H1 (cell line): ENCODE measurements around the gene PPARA. TPM values are rescaled to one million over a fixed set of nuclear protein-coding genes. Genes with fewer than 3 reads are reported as not detected.

ENCODE experiments used
- CTCF ChIA-PET: fragments of 300-600 bp; sonication (Branson Sonifier 250); formaldehyde crosslinking; loops from one replicate; lab custom pipeline; 2021; ENCODE audit not compliant: partially characterized antibody; lab: Charles Lee
- POLR2A ChIA-PET: fragments of 300-600 bp; sonication (Branson Sonifier 250); formaldehyde crosslinking; loops from one replicate; lab custom pipeline; 2021; ENCODE audit warnings: inconsistent platforms; ENCODE audit not compliant: partially characterized antibody; lab: Charles Lee
- DNase-seq, 2 experiments: peaks; one replicate each; pipeline versions ENCODE4 v3.0.0 to v3.0.0-alpha.2; 2010 to 2022; ENCODE audit warnings: low spot score in 2 of 2, low read depth in 1 of 2, mixed read lengths in 1 of 2
- FAIRE-seq: peaks from 2 replicates; lab custom pipeline; 2011; peaks lifted over from hg19 to GRCh38; lab: Jason Lieb, UNC
- H2AFZ ChIP-seq: 2 replicates; pipeline ENCODE4 v1.8.1; 2012; ENCODE audit warnings: low read length, inconsistent platforms
- H2AK5ac ChIP-seq: 2 replicates; pipeline ENCODE4 v1.6.1; 2013; ENCODE audit warnings: low read depth, low read length
- H2BK120ac ChIP-seq: replicated peaks from 2 replicates; pipeline ENCODE3; 2013; ENCODE audit warnings: low read depth, low read length, inconsistent platforms
- H2BK12ac ChIP-seq: 2 replicates; pipeline ENCODE4 v1.6.1; 2013; ENCODE audit warnings: low read depth, low read length
- H2BK15ac ChIP-seq: 2 replicates; pipeline ENCODE4 v1.6.1; 2013; ENCODE audit warnings: low read length
- H2BK20ac ChIP-seq: 2 replicates; pipeline ENCODE4 v1.6.1; 2013; ENCODE audit warnings: low read length
- H2BK5ac ChIP-seq: 2 replicates; pipeline ENCODE4 v1.6.1; 2013; ENCODE audit warnings: low read depth, low read length
- H3K14ac ChIP-seq: 2 replicates; pipeline ENCODE4 v1.6.1; 2013; ENCODE audit warnings: inconsistent platforms; ENCODE audit not compliant: insufficient read length
- H3K18ac ChIP-seq: 2 replicates; pipeline ENCODE4 v1.6.1; 2013; ENCODE audit warnings: low read length; ENCODE audit errors: extremely low read depth
- H3K23ac ChIP-seq: 2 replicates; pipeline ENCODE4 v1.6.1; 2013; ENCODE audit warnings: inconsistent platforms; ENCODE audit not compliant: insufficient read length
- H3K23me2 ChIP-seq: 2 replicates; pipeline ENCODE4 v1.6.1; 2013; ENCODE audit warnings: low read depth, low read length
- H3K27ac ChIP-seq: 2 replicates; pipeline ENCODE4 v1.6.1; 2011; ENCODE audit warnings: low read depth, low read length, inconsistent platforms
- H3K27me3 ChIP-seq, 4 experiments: replicated peaks in 1 of 4; 1 replicate in 1 of 4; 2 replicates in 3 of 4; pipeline versions ENCODE4 v1.6.1 to v1.8.1; 2011 to 2013; ENCODE audit warnings: low read length in 3 of 4, mild to moderate bottlenecking in 3 of 4, inconsistent platforms in 2 of 4, mixed read lengths in 2 of 4, moderate library complexity in 1 of 4; ENCODE audit not compliant: control insufficient read depth in 3 of 4, insufficient read depth in 3 of 4; ENCODE audit errors: extremely low read depth in 1 of 4
- H3K36me3 ChIP-seq, 4 experiments: 2 replicates each; pipeline versions ENCODE4 v1.6.1 to v1.8.1; 2011 to 2013; ENCODE audit warnings: mild to moderate bottlenecking in 4 of 4, low read length in 3 of 4, moderate library complexity in 2 of 4, control low read depth in 1 of 4, inconsistent platforms in 1 of 4; ENCODE audit not compliant: insufficient read depth in 4 of 4, control insufficient read depth in 2 of 4
- H3K4ac ChIP-seq: replicated peaks from 2 replicates; pipeline ENCODE3; 2013; ENCODE audit warnings: low read length, low read depth, mixed read lengths, inconsistent platforms; ENCODE audit not compliant: insufficient read length
- H3K4me1 ChIP-seq, 4 experiments: replicated peaks in 1 of 4; 1 replicate in 1 of 4; 2 replicates in 3 of 4; pipeline versions ENCODE4 v1.6.1 to v1.8.1; 2011 to 2013; ENCODE audit warnings: low read length in 3 of 4, inconsistent platforms in 2 of 4, mixed read lengths in 1 of 4; ENCODE audit not compliant: insufficient read depth in 4 of 4, control insufficient read depth in 3 of 4
- H3K4me2 ChIP-seq, 2 experiments: 2 replicates each; pipeline versions ENCODE4 v1.6.1 to v1.8.1; 2011 to 2013; ENCODE audit warnings: low read depth in 2 of 2, low read length in 2 of 2, control low read depth in 1 of 2, inconsistent platforms in 1 of 2, mild to moderate bottlenecking in 1 of 2; ENCODE audit not compliant: insufficient read depth in 1 of 2
- H3K4me3 ChIP-seq, 4 experiments: fragments of 200-600, 300-600 bp in 1 of 4; sonication (generic), shearing (Covaris generic), sonication (Bioruptor Twin) in 1 of 4; 2 replicates each; pipeline versions ENCODE4 v1.5.1 to v1.8.1; 2011 to 2016; ENCODE audit warnings: low read length in 4 of 4, low read depth in 3 of 4, control low read depth in 2 of 4, inconsistent platforms in 2 of 4, mild to moderate bottlenecking in 2 of 4, mixed read lengths in 1 of 4, moderate library complexity in 1 of 4; ENCODE audit not compliant: insufficient read depth in 2 of 4; ENCODE audit errors: extremely low read depth in 1 of 4
- H3K56ac ChIP-seq: replicated peaks from 2 replicates; pipeline ENCODE3; 2013; ENCODE audit warnings: low read depth, mild to moderate bottlenecking, mixed read lengths, low read length, inconsistent platforms; ENCODE audit not compliant: insufficient read length
- H3K79me1 ChIP-seq: 2 replicates; pipeline ENCODE4 v1.6.1; 2013; ENCODE audit warnings: low read depth, low read length, control low read depth
- H3K79me2 ChIP-seq, 2 experiments: 2 replicates each; pipeline versions ENCODE4 v1.6.1 to v1.8.1; 2012 to 2013; ENCODE audit warnings: low read length in 2 of 2, mild to moderate bottlenecking in 2 of 2, inconsistent platforms in 1 of 2; ENCODE audit not compliant: insufficient read depth in 2 of 2, control insufficient read depth in 1 of 2
- H3K9ac ChIP-seq, 4 experiments: replicated peaks in 1 of 4; 1 replicate in 1 of 4; 2 replicates in 3 of 4; pipeline versions ENCODE4 v1.6.1 to v1.8.1; 2011 to 2013; ENCODE audit warnings: low read depth in 3 of 4, low read length in 3 of 4, control low read depth in 2 of 4, mild to moderate bottlenecking in 2 of 4, moderate library complexity in 2 of 4, inconsistent platforms in 1 of 4; ENCODE audit errors: extremely low read depth in 1 of 4
- H3K9me3 ChIP-seq, 2 experiments: 2 replicates each; pipeline versions ENCODE4 v1.6.1 to v1.8.1; 2012 to 2013; ENCODE audit warnings: mild to moderate bottlenecking in 2 of 2, moderate library complexity in 2 of 2, control low read depth in 1 of 2, inconsistent platforms in 1 of 2, low read depth in 1 of 2, low read length in 1 of 2, mixed read lengths in 1 of 2; ENCODE audit not compliant: insufficient read depth in 2 of 2
- H4K20me1 ChIP-seq, 2 experiments: replicated peaks in 1 of 2; 2 replicates each; pipeline versions ENCODE3 to v1.8.1; 2011 to 2013; ENCODE audit warnings: inconsistent platforms in 2 of 2, low read length in 2 of 2, mild to moderate bottlenecking in 1 of 2; ENCODE audit not compliant: insufficient read depth in 2 of 2, control insufficient read depth in 1 of 2
- H4K5ac ChIP-seq: 2 replicates; pipeline ENCODE4 v1.6.1; 2013; ENCODE audit warnings: low read length, low read depth, mixed read lengths, inconsistent platforms; ENCODE audit not compliant: insufficient read length
- H4K8ac ChIP-seq: 2 replicates; pipeline ENCODE4 v1.8.0; 2013; ENCODE audit warnings: mild to moderate bottlenecking, moderate library complexity, low read length, inconsistent platforms; ENCODE audit not compliant: insufficient read depth; ENCODE audit errors: extremely low read depth
- H4K91ac ChIP-seq: replicated peaks from 2 replicates; pipeline ENCODE3; 2013; ENCODE audit warnings: low read length, mixed read lengths, inconsistent platforms; ENCODE audit not compliant: insufficient read length
- CBX5 ChIP-seq: fragments of 300-800, 300-1000 bp; sonication (generic); IDR thresholded peaks from 2 replicates; pipeline ENCODE4 v1.7.1; 2016; ENCODE audit warnings: antibody characterized with exemption, low read length, low read depth
- ZNF274 ChIP-seq: IDR thresholded peaks from 2 replicates; pipeline ENCODE4 v1.7.0; 2012; ENCODE audit warnings: low read length, borderline replicate concordance; ENCODE audit errors: extremely low read depth
- WGBS, 2 experiments: shearing (Covaris generic) in 1 of 2; methylation state at CpG; one replicate each; pipeline versions ENCODE4 v1.1.6 to v1.1.7; 2013 to 2015; ENCODE audit warnings: low lambda C conversion rate in 2 of 2, mixed read lengths in 2 of 2, inconsistent platforms in 1 of 2, low coverage in 1 of 2, missing lambda C conversion rate in 1 of 2; ENCODE audit not compliant: insufficient replicate concordance in 2 of 2, insufficient coverage in 1 of 2, insufficient read length in 1 of 2; ENCODE audit errors: extremely low coverage in 1 of 2, missing lambda C conversion rate in 1 of 2; 5-methylcytosine and 5-hydroxymethylcytosine counted together
- polyA plus RNA-seq, 7 experiments: library from polyadenylated mRNA; depleted of rRNA in 3 of 7; stranded (reverse) in 5 of 7; unstranded in 2 of 7; fragments of >200 nt in 5 of 7; fragments of 200-250 nt in 2 of 7; gene quantifications; 1 replicate in 5 of 7; 2 replicates in 1 of 7; 4 replicates in 1 of 7; pipeline versions ENCODE4 v1.2.1 to v1.2.3, GENCODE V29; 2011 to 2013; ENCODE audit warnings: missing spikeins in 2 of 7, mixed read lengths in 2 of 7
- total RNA-seq: library from RNA; stranded (reverse); fragmentation: NEBNext Ultra II Directional; extraction: Animal tissue kit (Norgen Biotek cat#: 25700); gene quantifications from 2 replicates; pipeline ENCODE4 v1.2.1, GENCODE V29; 2021

The PPARA gene
- total and polyA plus RNA-seq, 2 of the 8 experiments (the other 6 are each of a cell fraction or from before 2014, with no cell fraction given): 3.1 to 8.2 TPM

- no peaks in the 10 kb centered on the region for H3K79me1 ChIP-seq
- FAIRE-seq: no peak
- TF ChIP-seq CBX5 (peak; percentile 36; the same call in 1 of the 2 replicates), ZNF274 (no peak)
- H3K14ac ChIP-seq: no peak overlapping the region
- H3K36me3 ChIP-seq: no peaks in the 10 kb centered on the region
- H2BK15ac ChIP-seq: no peak overlapping the region
- H4K91ac ChIP-seq: no peak overlapping the region
- H3K79me2 ChIP-seq: no peaks in the 10 kb centered on the region
- H3K9ac ChIP-seq: no peak overlapping the region
- no peak overlapping the region for H3K56ac ChIP-seq
- no peak overlapping the region for H3K4ac ChIP-seq
- H3K27ac ChIP-seq: no peak overlapping the region
- H4K20me1 ChIP-seq: no peaks in the 10 kb centered on the region
- WGBS, 2 experiments: 89% methylated on average over 12 of the region's 12 CpGs; no CpG with 5 or more reads in 1 of the 2 experiments
- H3K27me3 ChIP-seq: no peaks in the 10 kb centered on the region
- H3K23me2 ChIP-seq: no peaks in the 10 kb centered on the region
- no peak overlapping the region for H2AK5ac ChIP-seq
- no peak overlapping the region for H2BK20ac ChIP-seq
- no peak for DNase-seq
- no peaks in the 10 kb centered on the region for H3K4me1 ChIP-seq
- no peak overlapping the region for H2BK5ac ChIP-seq
- H3K9me3 ChIP-seq: peaks cover 24 to 32% of the 10 kb centered on the region in 2 experiments
- H3K4me3 ChIP-seq: no peak overlapping the region
- no peak overlapping the region for H2BK120ac ChIP-seq
- ChIA-PET POLR2A (no interaction called here), CTCF (no interaction called here)
- no peak overlapping the region for H3K23ac ChIP-seq
- H2BK12ac ChIP-seq: no peak overlapping the region
- H4K5ac ChIP-seq: no peak overlapping the region
- H3K18ac ChIP-seq: no peak overlapping the region
- H3K4me2 ChIP-seq: no peak overlapping the region
- no peak overlapping the region for H2AFZ ChIP-seq
- H4K8ac ChIP-seq: no peak overlapping the region
Observed at GRCh38 chr22:46180370-46181137, 30.2 kb downstream of the PPARA start.
